ENCODE data around the gene SERP2.

SERP2 gene

GRCh38 chr13:44440046-44440608, 66.5 kb downstream of the SERP2 start:
- no peak for TF ChIP-seq CTCF (conservative IDR thresholded peaks at IDR 0.05; ENCODE audit: low read depth)
- H3K27ac ChIP-seq: no peak overlapping the region
- DNase-seq (ENCODE audit: low spot score): no peak
- POLR2A ChIA-PET (ENCODE audit: low non-redundant PET): no interaction called here
- CTCF ChIA-PET: interaction anchor here (0.7 to 0.8 kb wide), 2 partner anchors 519 to 540 kb away, joined by 3 to 4 read pairs; no protein-coding TSS in a partner anchor
